NB4 (cell line): ENCODE measurements around the gene DCN.

Experiments
- CTCF ChIP-seq: IDR thresholded peaks from one replicate; pipeline ENCODE4 v1.5.1; 2012; ENCODE audit warnings: low read depth, low read length
- MYC ChIP-seq: IDR thresholded peaks from 2 replicates; pipeline ENCODE4 v1.6.1; 2011; ENCODE audit warnings: low read depth, low read length
- POLR2A ChIP-seq: IDR thresholded peaks from 2 replicates; pipeline ENCODE4 v1.6.1; 2011; ENCODE audit warnings: mild to moderate bottlenecking; ENCODE audit not compliant: insufficient read length; ENCODE audit errors: extremely low read depth

DNA sequence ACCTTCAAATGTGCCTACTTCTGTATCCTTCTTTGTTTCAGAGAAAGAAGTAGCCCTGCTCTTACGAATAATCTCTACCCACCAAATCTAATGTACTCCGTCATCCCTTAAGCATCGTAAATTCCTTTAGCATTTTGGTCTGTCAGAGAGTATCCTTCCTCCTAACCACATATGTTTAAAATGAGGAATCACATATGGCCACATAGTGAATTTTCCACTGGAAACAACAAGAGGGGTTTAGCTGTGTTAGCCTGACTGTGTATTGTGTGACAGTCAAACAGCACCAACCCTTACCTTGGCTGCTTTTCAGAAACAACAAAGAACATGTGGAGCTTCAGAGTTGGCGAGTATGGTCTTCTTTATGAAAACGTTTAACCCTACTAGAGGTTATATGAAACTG lies 76.8 kb downstream of the DCN start:
- TF ChIP-seq CTCF (no peak), MYC (no peak), POLR2A (no peak)
